Left lung (tissue), 10 donors: ENCODE data around the gene SEM1. TPM values are rescaled to one million over a fixed set of nuclear protein-coding genes. Genes with fewer than 3 reads are reported as not detected.
A peak's percentile ranks its signal among the peaks of the same experiment; 100 is the strongest.
"Not testable (repeated sequence)": the region's sequence is repeated elsewhere in the genome, so short reads cannot be mapped to it uniquely, and the experiment has no call there.

ENCODE experiments used
- ATAC-seq: fragments of 200-7000 bp; cut with Tn5 transposase; one replicate; pipeline ENCODE4 v1.9.1; 2020; ENCODE audit warnings: moderate library complexity
- DNase-seq, 4 donors: peaks; one replicate each; pipeline ENCODE4 v3.0.0-alpha.2; 2013 to 2020
- H3K27ac ChIP-seq, 2 donors: fragments of 200-600 bp; sonication (generic) in 1 of 2; one replicate each; pipeline versions ENCODE4 v1.5.0 to v1.8.0; 2020 to 2021
- H3K27me3 ChIP-seq, 2 donors: fragments of 200-600 bp; sonication (generic) in 1 of 2; one replicate each; pipeline versions ENCODE4 v1.5.0 to v1.8.0; 2020 to 2021
- H3K36me3 ChIP-seq, 2 donors: fragments of 200-600 bp; sonication (generic) in 1 of 2; one replicate each; pipeline versions ENCODE4 v1.5.0 to v1.8.0; 2020 to 2021
- H3K4me1 ChIP-seq, 2 donors: fragments of 200-600 bp; one replicate each; pipeline ENCODE4 v1.8.0; 2021
- H3K4me3 ChIP-seq, 2 donors: fragments of 200-600 bp; sonication (generic) in 1 of 2; one replicate each; pipeline versions ENCODE4 v1.5.0 to v1.8.0; 2020 to 2021; ENCODE audit warnings: mild to moderate bottlenecking in 1 of 2
- H3K9me3 ChIP-seq, 2 donors: fragments of 200-600 bp; sonication (generic) in 1 of 2; one replicate each; pipeline versions ENCODE4 v1.5.0 to v1.8.0; 2020 to 2021
- intact Hi-C, 2 donors: fragments of 100-400 bp; cut with DNase I; formaldehyde crosslinking; loops; one replicate each; pipeline versions ENCODE4 v1.11.2 to v1.14.2; 2022
- polyA plus RNA-seq, 6 donors: library from polyadenylated mRNA; unstranded; fragments of 120-200 nt; gene quantifications; one replicate each; pipeline ENCODE4 v1.2.1, GENCODE V29; 2013; ENCODE audit not compliant: insufficient read length in 6 of 6
- total RNA-seq, 2 donors: library from RNA; stranded (reverse); fragmentation: NEBNext Ultra II Directional; extraction: Animal tissue kit (Norgen Biotek cat#: 25700); gene quantifications; one replicate each; pipeline ENCODE4 v1.2.1, GENCODE V29; 2021
- TF ChIP-seq, protein P1 (sequence below), 2 donors: fragments of 200-600 bp; sonication (generic) in 1 of 2; IDR thresholded peaks; one replicate each; pipeline versions ENCODE4 v1.5.0 to v1.8.0; 2021; ENCODE audit warnings: antibody characterized with exemption in 2 of 2
- donor health status: DM: no; HTN: yes; CAD: no.
- donor health status: DM: no; HTN: no; CAD: no.

SEM1 gene
- total and polyA plus RNA-seq, 8 donors: 34.1 to 200 (median 179) TPM

GRCh38 chr7:96729820-96730219, 20.2 kb upstream of the SEM1 start:
- Histone ChIP-seq H3K27ac (no peak overlapping the region), H3K9me3 (no peaks in the 10 kb centered on the region), H3K4me1 (no peaks in the 10 kb centered on the region), H3K4me3 (no peak overlapping the region), H3K36me3 (no peaks in the 10 kb centered on the region), H3K27me3 (peaks cover 0 to 8% of the 10 kb centered on the region in 2 donors)
- DNase-seq (no peak), ATAC-seq (no peak)
- TF ChIP-seq, protein P1, sequence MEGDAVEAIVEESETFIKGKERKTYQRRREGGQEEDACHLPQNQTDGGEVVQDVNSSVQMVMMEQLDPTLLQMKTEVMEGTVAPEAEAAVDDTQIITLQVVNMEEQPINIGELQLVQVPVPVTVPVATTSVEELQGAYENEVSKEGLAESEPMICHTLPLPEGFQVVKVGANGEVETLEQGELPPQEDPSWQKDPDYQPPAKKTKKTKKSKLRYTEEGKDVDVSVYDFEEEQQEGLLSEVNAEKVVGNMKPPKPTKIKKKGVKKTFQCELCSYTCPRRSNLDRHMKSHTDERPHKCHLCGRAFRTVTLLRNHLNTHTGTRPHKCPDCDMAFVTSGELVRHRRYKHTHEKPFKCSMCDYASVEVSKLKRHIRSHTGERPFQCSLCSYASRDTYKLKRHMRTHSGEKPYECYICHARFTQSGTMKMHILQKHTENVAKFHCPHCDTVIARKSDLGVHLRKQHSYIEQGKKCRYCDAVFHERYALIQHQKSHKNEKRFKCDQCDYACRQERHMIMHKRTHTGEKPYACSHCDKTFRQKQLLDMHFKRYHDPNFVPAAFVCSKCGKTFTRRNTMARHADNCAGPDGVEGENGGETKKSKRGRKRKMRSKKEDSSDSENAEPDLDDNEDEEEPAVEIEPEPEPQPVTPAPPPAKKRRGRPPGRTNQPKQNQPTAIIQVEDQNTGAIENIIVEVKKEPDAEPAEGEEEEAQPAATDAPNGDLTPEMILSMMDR (IDR thresholded peaks at IDR 0.05): no peak
- intact Hi-C loops: no loop called here

DNA sequence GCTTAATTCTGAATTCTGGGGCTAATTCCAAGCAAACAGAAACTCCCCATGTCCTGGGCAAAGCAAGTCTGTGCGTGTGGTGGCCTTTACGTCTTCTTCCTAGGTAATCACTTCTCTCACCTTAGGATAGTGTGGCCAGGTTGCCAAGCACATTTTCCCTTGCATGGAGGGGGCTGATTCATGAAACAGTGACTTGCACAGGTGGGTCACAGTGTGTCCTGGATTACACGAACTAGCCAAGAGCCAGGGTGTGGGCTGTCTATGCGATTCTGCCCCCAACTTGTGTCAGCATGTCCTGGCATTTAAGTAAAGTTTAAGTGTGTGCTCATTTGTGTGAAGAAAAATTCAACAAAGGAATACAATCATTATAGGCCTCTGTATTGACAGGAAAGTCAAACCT, 18.5 kb upstream of the SEM1 start:
- TF ChIP-seq, protein P1 (IDR thresholded peaks at IDR 0.05): no peak
- no peak overlapping the region for H3K4me3 ChIP-seq
- intact Hi-C loops: no loop called here
- DNase-seq (no peak), ATAC-seq (no peak)
- no peaks in the 10 kb centered on the region for H3K4me1 ChIP-seq
- no peaks in the 10 kb centered on the region for H3K27me3 ChIP-seq
- no peak overlapping the region for H3K27ac ChIP-seq
- H3K9me3 ChIP-seq: no peaks in the 10 kb centered on the region
- no peaks in the 10 kb centered on the region for H3K36me3 ChIP-seq

DNA sequence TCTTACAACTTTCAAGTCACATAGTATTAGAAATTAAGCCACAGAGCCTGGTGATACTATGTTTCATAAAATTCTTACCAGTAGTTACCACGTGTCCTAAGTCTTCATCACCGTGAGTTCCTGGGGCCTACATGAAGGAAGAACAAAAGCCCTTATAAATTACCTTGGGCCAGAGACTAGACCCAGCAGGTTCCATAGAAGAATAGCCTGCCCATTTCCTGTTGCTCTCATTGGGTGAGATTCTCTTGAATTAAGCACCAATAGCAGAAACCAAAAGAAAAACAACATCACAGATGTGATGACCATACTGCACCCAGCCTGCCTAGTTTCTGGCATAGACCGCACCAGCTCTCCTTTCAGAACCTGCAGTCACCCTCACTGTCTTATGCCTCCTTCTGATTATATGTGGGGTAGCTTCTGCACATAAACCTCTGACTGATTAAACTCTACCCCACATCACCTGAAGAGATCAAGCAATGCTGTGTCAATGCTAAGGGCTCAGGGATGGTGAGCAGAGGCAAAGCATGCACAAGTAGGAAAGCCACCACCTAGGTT, 18.0 kb upstream of the SEM1 start:
- H3K36me3 ChIP-seq: no peaks in the 10 kb centered on the region
- no peaks in the 10 kb centered on the region for H3K9me3 ChIP-seq
- intact Hi-C loops: no loop called here
- TF ChIP-seq, protein P1 (IDR thresholded peaks at IDR 0.05): no peak
- DNase-seq (no peak), ATAC-seq (no peak)
- H3K4me1 ChIP-seq: no peaks in the 10 kb centered on the region
- no peak overlapping the region for H3K4me3 ChIP-seq
- no peak overlapping the region for H3K27ac ChIP-seq
- H3K27me3 ChIP-seq: no peaks in the 10 kb centered on the region

- Histone ChIP-seq H3K27me3 (peaks cover 0 to 7% of the 10 kb centered on the region in 2 donors), H3K36me3 (no peaks in the 10 kb centered on the region), H3K9me3 (no peaks in the 10 kb centered on the region), H3K4me1 (no peaks in the 10 kb centered on the region), H3K4me3 (no peak overlapping the region), H3K27ac (no peak overlapping the region)
- TF ChIP-seq, protein P1 (IDR thresholded peaks at IDR 0.05): no peak
- intact Hi-C loops: no loop called here
- DNase-seq: no peak
- peak; percentile 67 for ATAC-seq
Observed at GRCh38 chr7:96723622-96724021, 14.0 kb upstream of the SEM1 start.

GRCh38 chr7:96722928-96723327, 13.3 kb upstream of the SEM1 start:
- H3K4me3 ChIP-seq, ATAC-seq, H3K4me1 ChIP-seq, DNase-seq, H3K36me3 ChIP-seq, H3K27ac ChIP-seq, intact Hi-C loops, H3K9me3 ChIP-seq: not testable (repeated sequence)
- peaks cover 5 to 14% of the 10 kb centered on the region in 2 donors for H3K27me3 ChIP-seq

GRCh38 chr7:96720843-96721242, 11.2 kb upstream of the SEM1 start:
- peaks cover 6 to 26% of the 10 kb centered on the region in 2 donors for H3K27me3 ChIP-seq
- intact Hi-C loops: no loop called here
- TF ChIP-seq, protein P1 (IDR thresholded peaks at IDR 0.05): no peak
- DNase-seq (peak in 1 of 4 donors; percentile 16), ATAC-seq (no peak)
- H3K9me3 ChIP-seq: no peaks in the 10 kb centered on the region
- H3K36me3 ChIP-seq: no peaks in the 10 kb centered on the region
- H3K27ac ChIP-seq: no peak overlapping the region
- H3K4me1 ChIP-seq: no peaks in the 10 kb centered on the region
- no peak overlapping the region for H3K4me3 ChIP-seq
